Nephron progenitor cell (in vitro differentiated cells): ENCODE results near the gene NCAPG2.
A peak's percentile ranks its signal among the peaks of the same experiment; 100 is the strongest.

ENCODE experiments used
- DNase-seq: peaks from one replicate; pipeline ENCODE4 v3.0.0; 2021
- H3K27ac Mint-ChIP-seq: 2 replicates; pipeline ENCODE4 v1.8.0; 2021; ENCODE audit warnings: mild to moderate bottlenecking, moderate library complexity, mixed read lengths
- H3K27me3 Mint-ChIP-seq: 2 replicates; pipeline ENCODE4 v1.8.0; 2021; ENCODE audit warnings: mild to moderate bottlenecking, low read depth, mixed read lengths; ENCODE audit not compliant: poor library complexity
- H3K36me3 Mint-ChIP-seq: 2 replicates; pipeline ENCODE4 v1.8.0; 2021; ENCODE audit warnings: low read depth, mixed read lengths
- H3K4me1 Mint-ChIP-seq: 2 replicates; pipeline ENCODE4 v1.8.0; 2021; ENCODE audit warnings: mixed read lengths
- H3K4me3 Mint-ChIP-seq: 2 replicates; pipeline ENCODE4 v1.8.0; 2021; ENCODE audit warnings: mild to moderate bottlenecking, moderate library complexity, mixed read lengths
- H3K9me3 Mint-ChIP-seq: 2 replicates; pipeline ENCODE4 v1.8.0; 2021; ENCODE audit warnings: mild to moderate bottlenecking, moderate library complexity, mixed read lengths
- CTCF ChIP-seq: fragments of 200-600 bp; sonication (generic); IDR thresholded peaks from 2 replicates; pipeline ENCODE4 v1.5.0; 2021; ENCODE audit warnings: antibody characterized with exemption

NCAPG2 gene

GRCh38 chr7:158694650-158695049 lies 10.0 kb downstream of the NCAPG2 start:
- TF ChIP-seq CTCF = no peak
- H3K27ac Mint-ChIP-seq = no peak overlapping the region
- H3K9me3 Mint-ChIP-seq = no peaks in the 10 kb centered on the region
- no peaks in the 10 kb centered on the region for H3K4me1 Mint-ChIP-seq
- H3K36me3 Mint-ChIP-seq = peaks cover 40% of the 10 kb centered on the region
- no peak overlapping the region for H3K4me3 Mint-ChIP-seq
- H3K27me3 Mint-ChIP-seq = no peaks in the 10 kb centered on the region
- no peak for DNase-seq

GRCh38 chr7:158689488-158689887 lies 15.1 kb downstream of the NCAPG2 start:
- H3K27me3 Mint-ChIP-seq = no peaks in the 10 kb centered on the region
- no peak overlapping the region for H3K27ac Mint-ChIP-seq
- no peak for DNase-seq
- peaks cover 39% of the 10 kb centered on the region for H3K36me3 Mint-ChIP-seq
- H3K4me3 Mint-ChIP-seq = no peak overlapping the region
- H3K4me1 Mint-ChIP-seq = no peaks in the 10 kb centered on the region
- TF ChIP-seq CTCF = no peak
- no peaks in the 10 kb centered on the region for H3K9me3 Mint-ChIP-seq

DNA sequence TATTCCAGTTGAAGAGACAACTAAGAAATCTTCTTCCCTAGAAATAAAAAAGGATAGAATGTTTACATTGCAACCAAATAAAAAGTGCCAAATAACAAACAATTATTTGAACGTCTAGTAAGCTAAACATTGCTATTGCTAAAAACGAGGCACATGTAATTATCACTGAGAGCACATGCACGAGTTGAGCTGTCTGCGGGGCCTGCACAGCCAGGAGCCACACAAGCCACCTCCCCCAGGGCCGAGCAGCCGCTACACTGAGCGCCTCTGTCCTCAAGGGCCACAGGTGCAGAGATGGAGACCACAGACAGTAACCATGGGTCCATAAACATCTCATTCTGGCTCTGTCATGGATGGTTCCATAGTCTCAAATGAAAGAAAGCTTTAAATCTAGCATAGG lies 17.2 kb downstream of the NCAPG2 start:
- no peak for TF ChIP-seq CTCF
- Mint-ChIP-seq H3K27ac (no peak overlapping the region), H3K36me3 (peaks cover 46% of the 10 kb centered on the region), H3K4me1 (no peaks in the 10 kb centered on the region), H3K27me3 (no peaks in the 10 kb centered on the region), H3K9me3 (no peaks in the 10 kb centered on the region), H3K4me3 (no peak overlapping the region)
- DNase-seq = no peak

GRCh38 chr7:158685693-158686092 lies 18.9 kb downstream of the NCAPG2 start:
- Mint-ChIP-seq H3K27ac (no peak overlapping the region), H3K4me1 (no peaks in the 10 kb centered on the region), H3K9me3 (no peaks in the 10 kb centered on the region), H3K27me3 (no peaks in the 10 kb centered on the region), H3K36me3 (peaks cover 41% of the 10 kb centered on the region), H3K4me3 (no peak overlapping the region)
- no peak for TF ChIP-seq CTCF
- no peak for DNase-seq

DNA sequence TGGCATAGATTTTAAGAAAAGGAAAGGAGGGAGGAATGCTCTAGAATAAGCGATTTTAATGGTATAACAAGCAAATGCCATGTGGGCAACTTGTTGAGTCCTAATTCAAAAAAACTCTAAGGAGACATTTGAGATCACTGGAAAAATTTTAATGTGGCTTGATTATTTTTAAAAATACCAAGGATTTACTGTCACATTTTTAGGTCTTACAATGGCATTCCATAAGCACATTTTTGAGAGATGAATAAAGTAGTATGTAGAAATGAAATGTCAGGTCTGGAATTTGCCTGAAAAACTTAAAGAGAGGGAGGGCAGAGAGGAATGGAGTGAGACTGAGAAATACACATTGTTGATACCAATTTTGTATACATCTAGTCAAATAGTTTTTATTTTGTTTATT lies 20.3 kb downstream of the NCAPG2 start:
- no peak overlapping the region for H3K27ac Mint-ChIP-seq
- H3K9me3 Mint-ChIP-seq = no peaks in the 10 kb centered on the region
- H3K36me3 Mint-ChIP-seq = peaks cover 40% of the 10 kb centered on the region
- H3K4me1 Mint-ChIP-seq = no peaks in the 10 kb centered on the region
- DNase-seq = no peak
- no peak for TF ChIP-seq CTCF
- no peak overlapping the region for H3K4me3 Mint-ChIP-seq
- no peaks in the 10 kb centered on the region for H3K27me3 Mint-ChIP-seq

DNA sequence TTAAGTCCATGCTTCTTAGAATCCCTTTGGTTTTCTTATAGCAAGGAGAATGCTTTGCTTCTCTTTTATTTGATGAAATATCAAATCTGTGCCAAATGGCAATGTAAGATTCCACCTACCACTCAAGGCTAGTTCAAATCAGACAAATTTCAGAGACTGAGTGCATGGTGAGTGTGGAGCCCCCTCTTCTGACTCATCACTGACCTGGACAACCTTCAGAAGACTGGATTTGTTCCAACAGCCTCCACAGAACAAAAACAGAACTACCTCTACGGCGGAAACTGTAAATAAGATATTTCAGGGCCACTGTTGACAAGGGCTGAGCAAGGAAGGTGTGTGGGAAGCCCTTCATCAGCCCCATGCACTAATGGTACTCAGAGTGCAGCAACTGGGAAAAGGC lies 21.1 kb downstream of the NCAPG2 start:
- Mint-ChIP-seq H3K4me3 (no peak overlapping the region), H3K9me3 (no peaks in the 10 kb centered on the region), H3K27ac (peak overlapping the region; percentile 15), H3K27me3 (no peaks in the 10 kb centered on the region), H3K4me1 (no peaks in the 10 kb centered on the region), H3K36me3 (peaks cover 38% of the 10 kb centered on the region)
- no peak for DNase-seq
- no peak for TF ChIP-seq CTCF
